HG02571 (cell line): ENCODE measurements around the gene ANTKMT.
A peak's percentile ranks its signal among the peaks of the same experiment; 100 is the strongest.

ENCODE experiments used
- ATAC-seq: cut with Tn5 transposase; IDR thresholded peaks from one replicate; pipeline ENCODE4 v1.9.1; 2021; ENCODE audit warnings: mild to moderate bottlenecking, moderate library complexity; ENCODE audit not compliant: unreplicated experiment

Gene ANTKMT

GRCh38 chr16:720990-721764 is at the start of gene ANTKMT:
Gene ANTKMT (plus strand): TSS chr16:721146. CDS start chr16:721275, 129 bp downstream.
- ATAC-seq: peak; percentile 55

DNA sequence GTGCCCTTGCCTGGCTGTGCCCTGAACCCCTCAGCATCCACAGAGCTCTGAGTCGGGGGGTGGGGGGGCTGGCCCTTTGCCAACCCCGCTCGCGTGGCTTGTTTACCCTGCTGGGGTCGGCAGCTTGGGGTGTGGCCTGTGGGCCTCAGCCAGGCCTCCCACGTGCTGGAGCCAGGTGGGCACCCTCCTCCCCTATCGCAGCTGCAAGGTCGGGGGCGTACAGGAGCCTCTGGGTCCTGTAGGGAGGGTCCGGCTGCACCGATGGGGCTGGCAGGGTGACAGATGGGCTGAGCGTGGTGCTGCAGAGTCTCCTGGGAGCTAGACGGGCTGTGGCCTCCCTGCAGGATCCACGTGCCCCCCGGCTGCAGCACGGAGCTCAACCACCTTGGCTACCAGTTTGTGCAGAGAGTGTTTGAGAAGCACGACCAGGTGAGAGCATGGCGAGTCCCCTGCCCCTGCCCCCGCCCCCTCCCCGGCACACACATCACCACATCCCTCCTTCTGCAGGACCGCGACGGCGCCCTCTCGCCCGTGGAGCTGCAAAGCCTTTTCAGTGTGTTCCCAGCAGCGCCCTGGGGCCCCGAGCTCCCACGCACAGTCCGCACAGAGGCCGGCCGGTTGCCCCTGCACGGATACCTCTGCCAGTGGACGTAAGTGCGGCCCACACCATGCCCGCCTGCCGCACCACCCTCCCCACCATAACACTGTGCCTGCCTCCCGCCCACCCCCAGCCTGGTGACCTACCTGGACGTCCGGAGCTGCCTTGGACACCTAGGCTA is 49.4 kb upstream of the ANTKMT start:
- ATAC-seq: no peak

GRCh38 chr16:672371-672770 is 48.6 kb upstream of the ANTKMT start:
- ATAC-seq: no peak

GRCh38 chr16:672851-673250 is 48.1 kb upstream of the ANTKMT start:
- no peak for ATAC-seq

DNA sequence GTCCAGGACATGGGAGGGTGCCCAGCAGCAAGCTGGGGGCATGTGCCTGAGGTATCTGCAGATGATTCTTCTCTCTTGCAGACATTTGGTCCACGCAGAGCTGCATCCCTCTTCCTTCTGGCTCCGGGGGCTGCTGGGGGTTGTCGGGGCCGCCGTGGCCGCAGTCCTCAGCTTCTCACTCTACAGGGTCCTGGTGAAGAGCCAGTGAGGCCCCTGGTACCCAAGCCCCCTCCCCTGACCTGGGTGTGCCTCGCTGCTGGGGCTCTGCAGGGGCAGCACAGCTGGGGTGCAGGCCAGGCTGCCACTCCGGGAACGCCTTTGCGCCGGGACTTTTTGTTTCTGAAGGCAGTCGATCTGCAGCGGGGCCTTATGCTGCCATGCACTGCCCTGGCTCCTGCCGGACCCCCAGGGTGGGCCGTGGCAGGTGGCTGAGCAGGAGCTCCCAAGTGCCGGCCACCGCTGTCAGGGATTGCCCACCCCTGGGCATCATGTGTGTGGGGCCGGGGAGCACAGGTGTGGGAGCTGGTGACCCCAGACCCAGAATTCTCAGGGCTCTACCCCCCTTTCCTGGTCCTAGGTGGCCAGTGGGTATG is 47.5 kb upstream of the ANTKMT start:
- no peak for ATAC-seq

DNA sequence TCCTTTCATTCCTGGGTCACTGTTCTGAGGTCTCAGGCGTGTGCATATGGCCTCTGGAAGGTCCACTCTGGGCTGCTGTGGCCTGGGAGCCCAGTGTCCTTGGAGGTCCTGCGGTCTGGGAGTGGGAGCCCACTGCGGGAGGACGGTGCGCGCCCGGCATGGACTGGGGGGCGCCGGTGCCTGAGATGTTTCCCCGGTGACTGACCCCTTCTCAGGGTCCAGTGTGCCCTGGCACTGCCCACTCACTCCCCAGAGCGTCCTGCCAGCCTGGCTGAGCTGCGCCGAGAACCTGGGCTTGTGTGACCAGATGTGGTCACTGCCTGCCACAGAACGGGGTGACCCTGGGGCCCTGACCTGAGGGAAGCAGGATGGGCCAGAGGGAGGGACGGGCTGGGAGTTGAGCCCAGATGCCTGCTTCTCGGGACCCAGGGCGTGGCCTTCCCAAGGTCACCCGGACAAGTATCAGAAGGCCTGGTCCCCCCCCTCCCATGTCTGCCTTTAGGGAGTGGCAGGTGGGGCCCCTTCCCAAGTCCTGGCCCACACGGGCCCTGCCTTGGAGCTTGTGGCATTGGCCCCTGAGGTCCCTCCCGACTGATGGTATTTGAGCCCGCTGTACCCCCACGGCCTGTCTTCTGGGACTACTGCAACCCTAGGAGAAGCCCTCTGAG is 46.6 kb upstream of the ANTKMT start:
- no peak for ATAC-seq

GRCh38 chr16:674968-675883 is 45.7 kb upstream of the ANTKMT start, which contains the start of gene RHBDL1:
Gene RHBDL1 (plus strand): TSS chr16:675671. CDS start chr16:675791, 120 bp downstream.
- no peak for ATAC-seq

- no peak for ATAC-seq
These were observed 44.9 kb upstream of the ANTKMT start for GRCh38 chr16:675884-676564.

GRCh38 chr16:676565-676902 is 44.4 kb upstream of the ANTKMT start:
- no peak for ATAC-seq

- no peak for ATAC-seq
These were observed 44.0 kb upstream of the ANTKMT start for GRCh38 chr16:676913-677312.

DNA sequence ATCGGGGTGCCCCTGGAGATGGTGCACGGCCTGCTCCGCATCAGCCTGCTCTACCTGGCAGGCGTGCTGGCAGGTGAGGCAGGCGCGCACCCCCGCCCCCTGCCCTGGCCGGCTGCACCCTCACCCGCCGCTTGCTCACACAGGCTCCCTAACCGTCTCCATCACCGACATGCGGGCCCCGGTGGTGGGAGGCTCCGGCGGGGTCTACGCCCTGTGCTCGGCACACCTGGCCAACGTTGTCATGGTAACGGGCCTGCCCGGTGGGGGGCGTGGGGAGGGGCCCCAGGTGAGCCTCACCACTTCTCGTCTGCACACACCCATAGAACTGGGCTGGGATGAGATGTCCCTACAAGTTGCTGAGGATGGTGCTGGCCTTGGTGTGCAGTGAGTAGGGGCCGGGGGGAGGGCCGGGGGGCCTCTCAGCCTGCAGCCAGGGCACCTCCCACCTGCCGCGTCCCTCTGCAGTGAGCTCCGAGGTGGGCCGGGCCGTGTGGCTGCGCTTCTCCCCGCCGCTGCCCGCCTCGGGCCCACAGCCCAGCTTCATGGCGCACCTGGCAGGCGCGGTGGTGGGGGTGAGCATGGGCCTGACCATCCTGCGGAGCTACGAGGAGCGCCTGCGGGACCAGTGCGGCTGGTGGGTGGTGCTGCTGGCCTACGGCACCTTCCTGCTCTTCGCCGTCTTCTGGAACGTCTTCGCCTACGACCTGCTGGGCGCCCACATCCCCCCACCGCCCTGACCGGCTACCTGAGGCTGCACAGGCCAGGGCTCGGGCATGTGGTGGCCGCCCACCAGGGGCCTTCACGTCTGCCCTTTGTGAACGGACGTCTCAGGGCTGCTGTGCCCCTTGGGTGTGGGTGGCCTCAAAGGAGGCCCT is 43.4 kb upstream of the ANTKMT start:
- no peak for ATAC-seq

DNA sequence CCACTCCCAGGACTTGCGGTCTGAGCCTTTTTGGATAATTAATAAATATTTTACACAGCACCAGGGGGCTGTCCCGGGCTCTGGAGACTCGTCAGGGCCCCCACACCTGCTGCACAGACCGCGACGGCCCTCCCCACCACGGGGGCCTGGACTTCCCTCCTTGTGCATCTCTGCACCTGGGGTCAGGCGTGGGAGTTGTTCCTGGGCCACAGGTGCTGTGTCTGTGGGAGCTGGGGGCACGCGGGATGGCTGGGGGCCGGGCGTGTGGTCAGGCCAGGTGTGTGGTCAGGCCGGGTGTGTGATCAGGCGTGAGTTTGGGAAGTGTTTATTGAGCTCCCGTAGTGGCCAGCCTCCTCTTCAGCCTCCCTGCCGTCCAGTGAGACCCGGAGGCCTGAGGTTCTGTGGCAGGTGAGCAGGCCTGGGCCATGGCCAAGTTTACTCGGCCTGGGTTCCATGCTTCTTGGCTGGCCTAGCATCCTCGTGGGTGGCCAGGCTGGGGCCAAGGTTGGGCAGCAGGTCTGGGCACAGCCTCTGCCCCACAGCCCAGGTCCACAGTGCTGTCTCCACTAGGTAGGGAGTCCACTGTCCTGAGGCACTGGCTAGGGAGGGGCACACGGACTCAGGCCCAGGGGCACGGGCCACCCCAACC is 42.6 kb upstream of the ANTKMT start:
- no peak for ATAC-seq

- no peak for ATAC-seq
These were observed 41.8 kb upstream of the ANTKMT start for GRCh38 chr16:678858-679813.

- peak; percentile 31 for ATAC-seq
These were observed 40.9 kb upstream of the ANTKMT start, which contains the start of gene STUB1 for GRCh38 chr16:679814-680624. Gene STUB1 (plus strand): TSS chr16:680410. CDS start chr16:680526, 116 bp downstream.

GRCh38 chr16:680625-680945 is 40.4 kb upstream of the ANTKMT start:
- ATAC-seq: no peak
